Activated CD4-positive, CD25-positive, alpha-beta regulatory T cell treated with anti-CD3 and anti-CD28 coated beads, Interleukin-2, amount 50 U/mL, for 72 hours (primary cell): ENCODE measurements around the gene GSC.
"Not testable (repeated sequence)": the region's sequence is repeated elsewhere in the genome, so short reads cannot be mapped to it uniquely, and the experiment has no call there.

ENCODE experiments used
- DNase-seq: peaks from one replicate; pipeline ENCODE4 v3.0.0; 2021

GSC gene

DNA sequence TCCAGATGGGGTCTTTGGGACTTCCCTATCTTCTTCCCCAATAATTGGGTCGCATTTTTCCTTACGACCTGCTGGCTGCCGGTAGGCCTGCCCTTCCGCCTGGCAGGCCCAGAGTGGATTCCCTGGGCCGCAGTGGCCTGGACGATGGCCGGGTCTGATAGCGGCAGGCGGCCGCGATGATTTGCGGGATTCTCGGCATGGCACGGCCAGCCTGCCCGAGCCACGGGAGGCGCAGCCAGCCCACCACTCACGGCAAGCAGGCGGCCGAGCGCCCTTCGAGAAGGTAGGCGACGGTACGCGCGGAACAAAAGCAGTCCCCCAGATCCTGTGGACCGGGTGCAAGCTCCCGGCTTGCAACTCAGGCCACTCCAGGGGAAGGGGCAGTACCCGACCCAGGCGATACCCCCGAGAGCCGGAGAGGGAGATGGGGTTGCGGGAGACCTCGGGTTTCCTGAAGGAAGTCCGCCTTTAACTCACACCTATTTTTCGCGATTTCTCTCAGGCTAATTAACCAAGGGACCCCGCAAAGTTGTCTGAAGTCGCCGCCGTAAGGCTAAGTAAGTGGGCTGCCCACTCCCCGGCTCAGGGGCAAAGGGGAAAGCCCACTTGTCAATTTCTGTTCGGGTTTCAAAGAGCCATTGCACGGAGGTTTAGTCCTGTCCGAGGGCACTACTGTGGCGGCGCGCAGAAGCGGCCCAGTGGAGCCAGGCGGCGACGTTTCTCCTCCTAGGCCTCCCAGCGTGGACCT lies 1.4 kb upstream of the GSC start:
- DNase-seq, result no peak

DNA sequence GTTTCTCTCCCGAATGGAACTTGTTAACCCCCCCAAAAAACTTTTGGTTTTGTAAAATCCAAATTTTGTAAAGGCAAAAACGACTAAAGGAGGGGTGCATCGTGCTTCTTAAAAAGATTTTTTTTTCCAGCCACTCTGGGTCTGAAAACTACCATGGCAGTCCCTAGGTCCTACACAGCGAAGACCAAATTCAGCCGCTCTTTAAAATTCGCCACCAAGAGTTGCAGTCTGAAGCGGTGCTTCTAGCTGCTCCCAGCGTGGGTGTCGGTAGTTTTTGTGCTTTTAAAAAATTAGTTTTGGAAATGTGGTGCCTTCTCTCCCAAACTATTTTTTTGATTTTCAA lies 873 bp upstream of the GSC start:
- no peak for DNase-seq

DNA sequence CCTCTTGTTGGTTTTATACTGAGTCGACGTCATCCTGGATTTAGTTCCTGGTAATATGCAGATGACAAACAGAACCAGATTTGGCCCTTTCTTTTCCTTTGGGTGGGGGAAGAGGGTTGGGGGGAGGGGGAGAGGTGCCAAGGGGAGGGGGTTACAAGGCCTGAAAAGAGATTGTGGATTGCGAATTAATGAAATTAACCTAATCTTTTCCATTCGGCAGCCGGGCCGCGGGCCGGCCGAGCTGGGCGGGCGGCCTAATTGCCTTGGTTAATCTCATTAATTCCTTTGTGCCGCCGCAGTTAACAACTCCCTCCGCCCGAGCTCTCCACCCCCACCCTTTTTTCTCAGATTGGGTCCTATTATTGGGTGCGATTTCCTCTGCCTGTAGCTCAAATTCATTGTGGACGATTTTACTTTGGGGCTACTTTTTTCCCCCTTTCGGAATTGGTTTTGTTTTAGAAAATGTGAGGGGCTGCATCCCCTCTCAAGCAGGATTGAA lies 387 bp upstream of the GSC start:
- DNase-seq, result no peak

DNA sequence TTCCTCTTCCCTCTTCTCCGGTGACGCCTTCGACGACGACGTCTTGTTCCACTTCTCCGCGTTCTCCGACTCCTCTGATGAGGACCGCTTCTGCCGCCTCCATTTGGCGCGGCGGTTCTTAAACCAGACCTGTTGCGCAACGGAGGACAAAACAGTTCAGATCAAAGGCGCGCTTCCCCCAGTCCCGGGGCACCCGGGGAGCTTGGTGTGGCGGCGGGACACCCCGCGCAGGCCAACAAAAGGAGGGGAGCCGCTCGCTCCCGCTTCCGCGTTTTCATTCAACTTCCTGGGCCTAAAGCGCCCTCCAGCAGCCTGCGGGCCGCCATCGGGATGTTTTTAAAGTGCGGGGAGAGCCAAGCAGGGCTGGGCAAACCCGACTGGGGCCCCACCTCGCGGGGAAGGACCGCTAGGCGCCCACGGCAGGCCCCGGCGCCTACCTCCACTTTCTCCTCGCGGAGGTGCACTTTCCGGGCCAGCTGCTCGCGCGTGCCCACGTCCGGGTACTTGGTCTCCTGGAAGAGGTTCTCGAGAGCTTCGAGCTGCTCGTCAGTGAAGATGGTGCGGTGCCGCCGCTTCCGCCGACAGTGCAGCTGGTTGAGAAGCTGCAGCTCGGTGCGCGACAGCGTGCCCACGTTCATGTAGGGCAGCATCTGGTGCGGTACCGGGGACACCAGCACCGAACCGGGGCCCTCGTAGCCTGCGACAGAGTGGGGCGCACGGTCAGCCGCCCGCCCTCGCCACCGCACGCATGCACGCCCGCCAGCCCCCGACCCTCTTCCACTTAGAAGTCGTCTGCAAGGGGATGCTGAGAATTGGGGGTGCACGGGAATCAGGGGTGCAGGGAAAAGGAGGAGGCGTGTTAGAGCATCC lies 1.2 kb downstream of the GSC start:
- DNase-seq, result no peak

DNA sequence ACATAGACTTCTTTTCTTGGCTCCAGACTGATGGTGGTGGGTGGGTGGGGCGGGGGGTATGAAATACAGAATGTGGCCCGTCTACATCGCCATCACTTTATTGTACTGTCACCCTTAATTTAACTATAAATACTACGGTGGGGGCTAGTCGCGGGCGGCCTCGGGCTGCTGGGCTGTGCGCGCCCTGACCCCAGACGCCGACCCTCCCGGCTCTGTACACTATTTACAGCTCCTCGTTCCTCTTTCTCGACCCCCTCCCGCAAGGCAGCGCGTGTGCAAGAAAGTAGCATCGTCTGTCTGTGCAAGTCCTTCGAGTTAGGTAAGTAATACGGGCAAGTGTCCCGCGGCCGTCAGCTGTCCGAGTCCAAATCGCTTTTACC lies 1.8 kb downstream of the GSC start:
- DNase-seq, result no peak

DNA sequence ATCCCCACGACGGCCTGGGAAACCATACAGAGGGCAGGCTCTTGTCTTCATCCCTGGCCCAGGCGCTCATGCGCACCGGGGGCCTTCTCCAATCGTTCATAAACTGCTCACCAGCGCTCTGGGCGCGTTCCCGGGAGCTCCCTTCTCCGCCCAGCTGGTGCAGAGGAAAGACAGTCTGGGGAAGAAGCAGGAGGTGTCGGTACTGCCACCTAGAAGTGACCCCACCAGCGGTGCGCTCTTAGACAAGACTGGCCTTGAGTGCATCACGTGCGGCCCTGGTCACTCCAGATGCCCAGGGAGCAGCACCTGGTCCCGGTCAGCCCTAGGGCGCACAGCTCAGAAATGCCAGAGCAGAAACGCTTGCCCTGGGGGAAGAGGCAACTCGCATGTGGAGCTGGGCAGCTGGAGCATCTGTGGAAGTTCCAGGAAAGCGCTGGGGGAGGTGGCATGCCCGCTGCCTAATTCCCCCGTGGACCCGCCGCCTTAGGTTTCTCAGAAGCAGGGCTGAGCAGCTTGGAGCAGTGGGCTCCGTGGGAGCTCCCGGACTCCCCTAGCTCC lies 2.5 kb downstream of the GSC start:
- no peak for DNase-seq

DNA sequence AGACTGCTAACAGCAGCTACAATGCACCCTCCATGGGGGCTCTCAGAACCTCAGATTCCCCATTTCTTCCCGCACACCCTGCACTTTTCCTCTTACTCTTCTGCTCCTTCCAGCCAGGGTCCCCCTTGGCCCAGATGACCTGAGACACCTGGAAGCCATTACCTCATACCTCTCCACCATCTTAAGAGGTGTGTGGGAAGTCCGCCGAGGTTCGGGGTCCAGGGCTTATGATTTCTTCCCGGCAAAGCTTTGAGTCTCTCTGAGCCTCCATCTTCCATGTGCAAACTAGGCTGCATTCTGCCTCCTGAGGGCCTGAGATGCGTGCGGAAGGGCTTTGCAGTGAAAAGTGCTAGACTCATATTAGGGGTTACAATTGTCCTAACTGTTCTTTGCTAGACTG lies 5.3 kb downstream of the GSC start:
- DNase-seq, result no peak

DNA sequence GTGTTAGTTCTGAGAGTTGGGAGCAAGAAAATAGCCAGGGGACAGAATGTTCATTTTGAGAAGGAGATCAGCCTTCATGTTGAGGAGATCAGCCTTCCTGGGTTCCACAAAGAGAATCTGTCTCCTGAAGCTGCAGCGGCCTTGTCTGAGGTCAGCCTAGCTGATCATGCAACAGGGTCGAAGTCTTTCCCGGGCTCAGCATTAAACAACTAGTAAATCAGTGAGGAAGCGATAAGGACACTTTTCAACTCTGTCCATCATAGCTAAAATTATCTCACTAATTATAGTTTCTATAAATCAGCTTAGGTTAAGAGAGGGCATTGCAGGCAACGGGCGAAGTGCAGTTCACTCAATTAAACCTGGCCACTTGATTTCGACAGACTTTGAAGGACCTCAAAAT lies 7.5 kb downstream of the GSC start:
- no peak for DNase-seq

DNA sequence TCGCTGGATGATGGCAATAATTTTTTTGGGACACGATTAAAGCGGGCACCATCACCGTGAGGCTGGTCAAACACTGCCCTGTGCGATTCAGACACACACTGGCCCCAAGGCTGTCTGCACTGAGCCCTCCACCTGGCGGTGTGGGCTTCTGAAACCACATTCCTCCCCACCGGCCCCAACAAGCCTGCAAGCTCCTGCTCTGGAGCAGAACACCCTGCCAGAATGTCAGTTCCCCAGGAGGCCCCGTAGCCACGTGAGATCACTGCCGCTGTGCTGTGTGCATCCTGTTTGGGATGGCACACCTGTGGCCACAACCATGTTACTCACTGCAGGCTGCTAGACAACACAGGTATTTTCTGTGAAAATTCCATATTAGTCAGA lies 7.9 kb downstream of the GSC start:
- DNase-seq, result no peak

DNA sequence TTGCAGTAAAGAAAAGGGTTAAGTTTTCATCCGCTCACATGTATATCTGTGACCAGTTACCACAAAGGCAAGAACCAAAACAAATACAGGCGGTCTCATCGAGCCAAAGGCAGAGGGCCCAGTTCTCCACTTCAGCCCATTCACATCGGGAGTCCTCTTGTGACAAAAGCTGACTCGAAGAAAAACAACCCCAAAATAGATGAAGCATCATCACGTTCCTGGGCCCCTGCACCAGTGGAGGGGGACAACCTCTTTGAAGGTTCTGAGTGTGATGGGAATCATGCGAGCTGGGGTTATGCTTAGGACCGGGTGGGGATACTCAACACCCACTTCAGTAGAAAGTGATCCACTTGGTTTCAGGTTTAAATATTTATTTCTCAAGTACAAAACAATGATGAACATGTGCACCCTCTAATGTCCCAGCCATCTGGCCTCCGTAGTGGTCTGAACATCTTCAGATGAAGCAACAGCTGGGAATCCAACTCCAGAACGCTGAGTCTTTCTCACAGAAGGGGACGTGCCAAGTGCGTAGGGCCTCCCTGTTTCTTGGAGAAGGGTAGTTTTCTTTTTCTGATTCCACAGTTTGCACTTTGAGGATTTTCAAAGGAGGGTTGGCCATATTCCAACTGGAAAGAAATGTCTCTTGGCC lies 8.4 kb downstream of the GSC start:
- no peak for DNase-seq

DNA sequence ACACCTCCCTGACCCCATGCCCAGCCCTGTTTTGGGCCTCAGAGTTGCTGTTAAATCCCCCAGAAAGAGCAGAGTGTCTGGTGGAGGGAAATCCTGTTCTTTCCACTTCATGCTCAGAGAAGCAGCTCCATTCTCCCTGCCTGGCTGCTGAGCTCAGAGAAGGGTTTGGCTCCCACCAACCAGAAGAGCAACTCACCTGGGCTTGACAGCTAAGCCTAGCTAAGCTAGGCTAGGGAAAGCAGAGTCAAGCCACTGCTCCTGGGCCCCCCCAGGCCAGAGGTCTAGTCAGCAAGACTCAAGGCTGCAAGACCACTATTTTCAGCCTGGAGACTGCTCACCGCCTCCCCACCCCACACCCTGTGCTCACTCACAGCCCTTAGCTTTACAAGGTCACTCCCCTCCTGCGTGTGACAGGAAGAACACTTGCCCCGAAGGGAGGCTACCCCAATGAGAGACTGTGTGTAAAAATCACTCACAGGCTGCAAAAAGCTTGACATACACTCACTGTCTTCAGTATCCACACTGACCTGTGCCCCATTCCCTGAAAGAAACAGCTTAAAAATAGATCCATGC lies 13.5 kb downstream of the GSC start:
- DNase-seq, result no peak

DNA sequence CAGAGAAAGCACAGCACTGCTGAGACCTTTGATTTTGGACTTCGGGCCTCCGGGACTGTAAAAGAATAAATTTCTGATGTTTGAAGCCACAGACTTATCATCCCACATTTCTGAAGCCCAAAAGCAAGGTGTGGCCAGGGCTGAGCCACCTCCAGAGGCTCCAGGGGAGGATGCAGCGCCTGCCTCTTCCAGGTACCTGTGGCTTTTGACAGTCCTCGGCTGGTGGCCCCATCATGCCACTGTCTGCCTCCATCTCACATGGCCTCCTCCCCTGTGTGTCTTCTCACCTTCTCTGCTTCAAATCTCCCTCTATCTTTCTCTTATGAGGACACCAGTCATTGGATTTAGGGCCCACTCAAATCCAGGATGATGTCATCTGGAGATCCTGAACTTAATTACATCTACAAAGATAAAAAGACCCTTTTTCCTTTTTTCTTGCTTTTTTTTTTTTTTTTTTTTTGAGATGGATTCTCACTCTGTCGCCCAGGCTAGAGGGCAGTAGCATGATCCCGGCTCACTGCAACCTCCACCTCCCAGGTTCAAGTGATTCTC lies 15.4 kb downstream of the GSC start:
- no peak for DNase-seq

DNA sequence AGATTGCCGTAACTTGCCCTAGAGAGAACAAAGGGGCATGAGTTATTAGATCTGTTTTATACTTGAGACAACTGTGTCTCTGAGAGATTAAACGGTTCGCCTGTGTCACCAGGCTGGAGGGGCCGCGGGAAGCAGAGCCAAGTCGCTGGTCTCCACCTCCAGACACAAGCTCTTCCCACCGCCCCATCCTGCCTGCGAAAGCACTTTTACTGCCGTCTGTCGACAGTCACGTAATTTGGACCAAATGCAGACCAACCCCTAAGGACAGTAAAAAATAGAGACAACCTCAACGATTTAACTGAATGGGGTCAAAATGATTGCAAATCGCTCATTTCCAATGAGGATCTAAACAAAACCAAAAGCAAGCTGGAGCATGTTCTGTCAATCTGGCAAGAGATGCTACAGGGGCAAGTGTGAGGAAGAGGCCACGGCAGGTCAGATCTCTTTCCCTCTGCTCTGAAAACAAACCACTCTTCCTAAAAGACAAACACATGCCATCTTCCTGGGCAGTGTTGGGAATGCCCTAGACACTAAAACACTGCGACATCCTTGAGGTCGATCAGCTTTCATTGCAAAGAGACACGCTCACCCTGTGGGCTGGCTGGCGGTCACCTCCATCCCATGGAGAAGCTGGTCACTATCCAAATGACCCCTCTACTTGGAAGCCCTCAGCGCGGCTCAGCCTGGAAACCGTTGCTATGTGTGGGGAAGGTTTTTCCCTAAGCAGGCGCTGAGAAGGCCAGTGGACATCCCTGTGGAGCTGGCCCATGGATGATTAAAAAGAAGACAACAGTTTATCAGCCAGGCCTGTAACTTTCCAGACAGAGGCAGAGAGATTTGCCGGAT lies 17.1 kb downstream of the GSC start:
- DNase-seq, result no peak

DNA sequence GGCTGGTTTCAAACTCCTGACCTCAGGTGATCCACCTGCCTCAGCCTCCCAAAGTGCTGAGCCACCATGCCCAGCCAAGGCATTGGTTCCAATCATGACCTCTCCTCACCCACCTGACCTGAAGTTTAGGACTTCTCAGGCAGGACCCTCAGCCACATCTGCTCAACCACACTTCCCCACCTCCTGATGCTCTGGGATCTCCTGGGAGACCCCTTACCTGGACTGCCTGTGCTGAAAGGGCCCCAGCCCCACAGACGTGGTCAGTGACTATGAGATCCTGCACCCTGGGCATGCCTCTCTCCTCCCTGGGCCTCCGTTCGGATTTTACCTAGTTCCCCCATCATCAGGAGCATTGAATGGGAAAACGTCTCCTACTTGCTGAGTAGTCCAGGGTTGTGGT lies 18.0 kb downstream of the GSC start:
- DNase-seq, result no peak

DNA sequence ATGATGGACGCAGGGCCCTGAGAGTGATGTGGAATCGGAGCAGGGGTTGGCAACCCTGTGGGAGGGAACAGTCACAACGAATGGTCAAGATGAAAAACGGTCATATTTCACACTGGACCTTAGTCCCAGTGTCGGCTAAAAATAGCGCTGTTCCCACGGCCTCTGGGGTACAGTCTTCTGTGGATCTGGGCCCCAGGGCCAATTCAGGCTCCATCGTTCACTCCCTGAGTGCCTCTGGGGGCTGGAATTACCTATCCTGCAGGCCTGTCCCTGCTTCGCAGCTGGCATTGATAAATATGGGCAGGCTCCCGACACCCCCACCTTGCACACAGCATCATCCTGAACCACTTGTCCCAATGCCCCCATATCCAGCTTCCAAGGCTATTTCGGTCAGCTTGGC lies 18.6 kb downstream of the GSC start:
- no peak for DNase-seq

DNA sequence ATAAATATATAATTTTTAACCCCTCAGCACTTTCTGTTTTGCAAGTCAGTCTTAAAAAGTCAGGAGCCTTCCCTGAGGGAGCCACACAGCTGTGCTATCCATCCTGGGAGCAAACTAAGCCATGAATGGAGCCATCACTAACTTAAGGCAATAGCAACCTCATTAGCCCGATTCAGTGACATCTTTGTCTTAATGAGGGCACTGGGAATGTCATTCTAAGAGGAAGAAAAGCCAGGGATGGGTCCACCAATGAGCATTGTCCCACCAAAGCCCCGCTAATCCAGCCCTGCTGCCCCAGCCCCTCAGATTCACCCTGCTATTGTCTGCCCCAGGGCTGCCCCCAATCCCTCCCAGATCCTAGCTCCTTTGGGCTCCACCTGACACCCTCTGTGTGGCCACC lies 19.5 kb downstream of the GSC start:
- DNase-seq, result no peak

DNA sequence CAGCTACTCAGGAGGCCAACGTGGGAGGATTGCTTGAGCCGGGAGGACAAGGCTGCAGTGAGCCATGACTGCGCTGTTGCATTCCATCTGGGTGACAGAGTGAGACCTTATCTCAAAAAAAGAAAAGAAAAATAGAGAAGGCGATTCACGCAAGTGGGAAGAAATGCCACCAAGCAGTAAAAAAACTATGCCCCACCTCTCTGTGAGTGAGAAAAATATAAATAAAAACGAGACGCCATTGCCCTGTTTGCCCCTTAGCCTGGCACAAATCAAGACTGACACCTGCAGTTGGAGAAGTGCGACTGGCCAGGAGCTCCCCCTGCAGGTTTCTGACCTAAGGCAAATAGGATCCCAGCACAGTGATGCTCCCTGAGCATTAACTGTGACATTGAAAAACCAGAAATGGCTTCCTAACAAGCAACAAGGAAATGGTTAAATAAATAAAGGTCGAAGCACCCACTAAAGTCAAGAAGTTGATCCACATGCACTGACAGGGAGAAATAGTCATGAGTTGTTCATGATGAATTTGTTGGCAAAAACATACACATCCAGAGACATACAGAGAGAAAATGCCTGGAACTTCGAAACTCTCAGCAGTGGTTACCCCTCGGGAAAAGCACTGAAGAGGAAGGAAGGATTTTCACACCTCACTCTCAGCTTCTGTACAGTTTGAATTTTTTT lies 21.1 kb downstream of the GSC start:
- no peak for DNase-seq

DNA sequence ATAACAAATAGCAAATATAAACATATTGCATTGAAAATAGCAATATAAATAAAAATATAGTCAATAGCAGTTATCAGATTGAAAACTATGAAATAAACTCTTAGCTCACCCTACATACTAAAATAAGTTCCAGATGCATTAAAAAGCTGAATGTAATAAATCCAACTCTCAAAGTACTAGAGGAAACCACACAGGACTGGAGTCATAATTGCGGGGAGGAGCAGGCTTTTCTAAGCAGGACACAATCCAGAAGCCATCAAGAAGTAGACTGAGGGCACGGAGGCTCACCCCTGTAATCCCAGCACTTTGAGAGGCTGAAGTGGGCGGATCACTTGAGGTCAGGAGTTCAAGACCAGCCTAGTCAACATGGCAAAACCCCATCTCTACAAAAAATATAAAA lies 22.2 kb downstream of the GSC start:
- DNase-seq, result no peak

DNA sequence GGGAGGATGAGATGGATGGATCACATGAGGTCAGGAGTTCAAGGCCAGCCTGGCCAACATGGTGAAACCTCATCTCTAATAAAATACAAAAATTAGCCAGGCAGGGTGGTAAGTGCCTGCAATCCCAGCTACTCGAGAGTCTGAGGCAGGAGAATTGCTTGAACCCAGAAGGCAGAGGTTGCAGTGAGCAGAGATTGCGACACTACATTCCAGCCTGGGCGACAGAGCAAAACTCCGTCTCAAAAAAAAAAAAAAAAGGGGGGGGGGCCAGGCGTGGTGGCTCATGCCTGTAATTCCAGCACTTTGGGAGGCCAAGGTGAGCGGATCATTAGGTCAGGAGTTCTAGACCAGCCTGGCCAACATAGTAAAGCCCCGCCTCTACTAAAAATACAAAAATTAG lies 22.8 kb downstream of the GSC start:
- DNase-seq, result not testable (repeated sequence)

DNA sequence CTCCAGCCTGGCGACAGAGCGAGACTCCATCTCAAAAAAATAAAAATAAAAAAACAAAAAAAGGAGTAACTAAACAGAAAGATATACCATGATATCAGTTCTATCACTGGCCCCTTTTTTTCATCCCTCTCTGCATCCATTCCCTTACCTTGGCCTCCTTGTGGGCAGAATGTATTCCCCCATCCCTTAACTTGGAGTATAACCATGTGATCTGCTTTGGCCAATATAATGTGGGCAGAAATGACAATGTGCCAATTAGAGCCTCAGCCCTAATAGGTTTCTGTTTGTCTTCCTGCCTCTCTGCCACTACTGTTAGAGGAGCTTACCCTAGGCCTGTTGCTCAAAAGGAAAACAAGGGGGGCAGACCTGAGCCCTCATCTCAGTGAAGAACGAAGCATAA lies 23.8 kb downstream of the GSC start:
- DNase-seq, result no peak

DNA sequence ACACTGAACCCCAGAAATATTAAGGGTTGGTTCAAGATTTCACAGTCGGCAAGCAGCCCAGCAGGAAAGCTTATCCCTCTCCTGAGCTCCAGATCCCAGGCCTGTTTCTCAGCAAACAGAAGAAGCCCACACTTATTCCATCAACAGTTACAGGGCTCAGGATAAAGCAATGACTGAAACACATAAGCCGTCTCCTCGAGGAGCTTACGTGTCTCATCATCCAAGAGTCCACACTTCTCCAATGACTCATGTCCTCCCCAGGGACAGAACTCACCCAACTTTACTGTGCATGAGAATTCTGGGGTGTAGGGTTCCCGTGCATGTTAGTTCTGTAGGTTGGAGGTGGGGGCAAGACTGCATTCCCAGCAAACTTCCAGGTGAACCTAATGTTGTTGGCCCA lies 31.2 kb downstream of the GSC start:
- DNase-seq, result no peak
